ENCODE results near the gene DEFB119.

GRCh38 chr20:31341470-31341869 lies 48.9 kb downstream of the DEFB119 start:
- TF ChIP-seq CTCF (IDR thresholded peaks at IDR 0.05; ENCODE audit: extremely low read depth in 1 of 2, insufficient read depth in 1 of 2, low read depth in 1 of 2, low read length in 2 of 2) (no peak), FOS (IDR thresholded peaks at IDR 0.05; ENCODE audit: borderline replicate concordance, insufficient read depth, low read length) (no peak), POLR2AphosphoS5 (IDR thresholded peaks at IDR 0.05; ENCODE audit: insufficient read depth, low read depth, low read length) (no peak)
